D721Med (cell line): ENCODE results near the gene CSTPP1.

ENCODE experiments used
- DNase-seq: peaks from one replicate; pipeline ENCODE4 v3.0.0; 2011; ENCODE audit warnings: low spot score; ENCODE audit not compliant: insufficient read length
- FAIRE-seq: peaks from 2 replicates; lab custom pipeline; 2011; peaks lifted over from hg19 to GRCh38; lab: Jason Lieb, UNC
- TF ChIP-seq, protein P1 (sequence below): IDR thresholded peaks from 2 replicates; pipeline ENCODE4 v1.5.1; 2012; ENCODE audit warnings: mild to moderate bottlenecking, control low read depth; ENCODE audit not compliant: insufficient read depth; ENCODE audit errors: missing control alignments

The CSTPP1 gene

DNA sequence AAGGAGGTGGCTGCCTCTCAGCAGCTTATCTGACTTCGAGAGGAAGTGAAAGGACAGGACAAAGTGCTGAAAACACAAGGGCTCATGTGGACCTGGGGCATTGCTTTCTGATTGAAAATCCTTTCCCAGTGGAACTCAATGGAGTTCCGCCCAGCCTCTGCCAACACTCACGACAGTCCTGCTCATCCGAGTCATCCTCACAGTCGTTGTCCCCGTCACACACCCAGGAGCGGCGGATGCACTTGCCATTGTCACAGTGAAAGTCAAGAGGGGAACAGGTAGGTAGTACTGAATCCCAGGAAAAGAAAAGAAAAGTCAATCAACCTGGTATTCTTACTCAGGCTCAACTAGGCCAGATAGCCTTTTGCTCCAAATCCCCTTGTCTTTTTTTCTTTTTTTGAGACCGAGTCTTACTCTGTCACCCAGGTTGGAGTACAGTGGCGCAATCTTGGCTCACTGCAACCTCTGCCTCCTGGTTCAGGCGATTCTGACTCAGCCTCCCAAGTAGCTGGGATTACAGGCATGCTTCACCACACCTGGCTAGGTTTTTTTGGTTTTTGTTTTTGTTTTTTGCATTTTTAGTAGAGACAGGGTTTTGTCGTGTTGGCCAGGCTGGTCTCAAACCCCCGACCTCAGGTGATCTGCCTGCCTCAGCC is 36.3 kb upstream of the CSTPP1 start:
- no peak for DNase-seq
- TF ChIP-seq, protein P1, sequence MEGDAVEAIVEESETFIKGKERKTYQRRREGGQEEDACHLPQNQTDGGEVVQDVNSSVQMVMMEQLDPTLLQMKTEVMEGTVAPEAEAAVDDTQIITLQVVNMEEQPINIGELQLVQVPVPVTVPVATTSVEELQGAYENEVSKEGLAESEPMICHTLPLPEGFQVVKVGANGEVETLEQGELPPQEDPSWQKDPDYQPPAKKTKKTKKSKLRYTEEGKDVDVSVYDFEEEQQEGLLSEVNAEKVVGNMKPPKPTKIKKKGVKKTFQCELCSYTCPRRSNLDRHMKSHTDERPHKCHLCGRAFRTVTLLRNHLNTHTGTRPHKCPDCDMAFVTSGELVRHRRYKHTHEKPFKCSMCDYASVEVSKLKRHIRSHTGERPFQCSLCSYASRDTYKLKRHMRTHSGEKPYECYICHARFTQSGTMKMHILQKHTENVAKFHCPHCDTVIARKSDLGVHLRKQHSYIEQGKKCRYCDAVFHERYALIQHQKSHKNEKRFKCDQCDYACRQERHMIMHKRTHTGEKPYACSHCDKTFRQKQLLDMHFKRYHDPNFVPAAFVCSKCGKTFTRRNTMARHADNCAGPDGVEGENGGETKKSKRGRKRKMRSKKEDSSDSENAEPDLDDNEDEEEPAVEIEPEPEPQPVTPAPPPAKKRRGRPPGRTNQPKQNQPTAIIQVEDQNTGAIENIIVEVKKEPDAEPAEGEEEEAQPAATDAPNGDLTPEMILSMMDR = no peak
- FAIRE-seq = no peak

- FAIRE-seq (no peak), DNase-seq (no peak)
- TF ChIP-seq, protein P1 = no peak
Measured at GRCh38 chr11:46901156-46901555, 35.4 kb upstream of the CSTPP1 start.

GRCh38 chr11:46902694-46903093 is 33.9 kb upstream of the CSTPP1 start:
- FAIRE-seq = no peak
- TF ChIP-seq, protein P1 = no peak
- no peak for DNase-seq

DNA sequence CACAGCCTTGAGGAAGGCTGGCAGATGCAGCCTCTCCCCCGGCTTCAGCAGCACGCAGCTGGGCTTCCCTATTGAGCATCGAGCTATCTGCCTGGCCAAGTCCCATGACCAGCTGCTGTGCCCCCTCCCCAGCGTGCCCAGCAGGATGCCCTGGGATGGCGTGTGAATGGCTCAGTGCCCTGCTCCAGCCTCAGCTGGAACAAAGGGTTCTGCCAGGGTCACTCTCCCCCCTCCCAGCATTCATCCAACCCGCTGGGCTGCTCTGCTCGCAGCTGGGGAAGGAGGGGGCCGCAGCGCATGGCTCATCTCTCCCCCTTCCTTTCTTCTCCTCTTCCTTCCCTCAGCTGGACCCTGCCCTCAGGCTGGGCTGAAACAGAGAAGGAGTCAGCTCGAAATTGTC is 32.7 kb upstream of the CSTPP1 start:
- TF ChIP-seq, protein P1 = no peak
- FAIRE-seq = no peak
- DNase-seq = no peak

DNA sequence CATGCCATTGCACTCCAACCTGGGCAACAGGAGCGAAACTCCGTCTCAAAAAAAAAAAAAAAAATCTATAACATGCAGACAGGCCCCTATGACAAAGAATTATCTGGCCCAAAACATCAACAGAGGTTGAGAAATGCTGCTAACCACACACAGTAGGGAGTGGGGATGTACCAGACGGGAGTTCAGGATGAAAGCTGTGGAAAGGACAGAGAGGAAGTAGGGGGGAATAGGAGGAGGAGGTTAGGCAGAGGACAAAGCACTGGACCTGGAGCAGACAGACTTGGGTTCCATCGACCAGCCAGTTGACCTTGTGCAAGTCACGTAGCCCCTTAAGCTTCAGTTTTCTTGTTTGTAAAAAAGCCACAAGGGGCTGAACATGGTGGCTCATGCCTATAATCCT is 30.8 kb upstream of the CSTPP1 start:
- DNase-seq = no peak
- TF ChIP-seq, protein P1 = no peak
- FAIRE-seq = no peak

DNA sequence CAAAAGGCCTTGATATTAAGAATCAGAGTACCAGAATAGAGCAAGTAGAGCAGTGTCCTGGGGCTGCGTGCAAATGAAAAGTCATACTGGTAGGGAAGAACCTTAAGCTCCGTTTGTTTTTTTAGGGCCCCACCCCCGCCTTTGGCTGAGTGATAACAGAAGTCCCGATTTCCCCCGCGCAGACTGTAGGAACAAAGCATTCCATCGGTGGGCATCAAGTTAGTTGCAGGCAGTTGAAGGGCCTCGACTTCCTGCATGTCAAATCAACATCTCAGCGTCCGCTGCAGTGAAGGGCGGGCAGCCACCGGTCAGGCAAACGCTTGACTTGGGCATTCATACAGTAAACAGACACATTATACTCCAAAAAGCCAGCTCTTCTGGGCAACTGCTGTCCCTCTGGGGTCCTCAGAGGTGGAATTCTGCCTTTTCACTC is 29.9 kb upstream of the CSTPP1 start:
- TF ChIP-seq, protein P1 = no peak
- FAIRE-seq = no peak
- no peak for DNase-seq

DNA sequence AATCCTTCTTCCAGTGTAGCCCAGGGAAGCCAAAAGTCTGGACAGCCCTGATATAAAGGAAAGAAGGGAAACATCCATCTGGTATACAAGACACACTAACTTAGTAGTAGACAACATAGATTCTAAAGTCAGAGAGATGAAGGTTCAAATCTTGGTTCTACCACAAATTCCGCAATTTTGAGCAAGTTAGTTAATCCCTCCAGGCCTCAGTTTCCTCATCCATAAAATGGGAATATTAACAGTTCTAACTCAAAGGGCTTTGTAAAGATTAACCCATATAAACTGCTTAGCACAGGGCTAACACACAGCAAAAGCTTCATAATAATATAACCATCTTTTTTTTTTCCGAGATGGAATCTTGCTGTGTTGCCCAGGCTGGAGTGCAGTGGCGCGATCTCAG is 29.0 kb upstream of the CSTPP1 start:
- FAIRE-seq = no peak
- DNase-seq = no peak
- TF ChIP-seq, protein P1 = no peak
